ENCODE data around the gene GPR183.

GRCh38 chr13:99295488-99296252 is 11.5 kb downstream of the GPR183 start:
- TF ChIP-seq EZH2phosphoT487 (IDR thresholded peaks at IDR 0.05; ENCODE audit: insufficient read depth, low read depth) = no peak
- TF ChIP-seq EZH2 (IDR thresholded peaks at IDR 0.05; ENCODE audit: insufficient read depth, poor library complexity, severe bottlenecking) = no peak

Data from GM23248 (cell line).